Activated CD4-positive, alpha-beta T cell treated with anti-CD3 and anti-CD28 coated beads, Interleukin-2, amount 10 ng/mL, durations not matched to agents 7 days and 5 days (primary cell): Measurements from ENCODE around the gene INPP5D. TPM values are rescaled to one million over a fixed set of nuclear protein-coding genes. Genes with fewer than 3 reads are reported as not detected.

Source experiments
- CTCF ChIA-PET: fragments of 350-600 bp; sonication (Branson Sonifier 250); formaldehyde crosslinking; loops from one replicate; lab custom pipeline; 2021; ENCODE audit warnings: antibody characterized with exemption; lab: Charles Lee
- POLR2A ChIA-PET: fragments of 350-600 bp; sonication (Branson Sonifier 250); formaldehyde crosslinking; loops from one replicate; lab custom pipeline; 2021; ENCODE audit warnings: antibody characterized with exemption; lab: Charles Lee
- DNase-seq: peaks from one replicate; pipeline ENCODE4 v3.0.0-alpha.2; 2020
- H3K27ac Mint-ChIP-seq: one replicate; pipeline ENCODE4 v1.8.0; 2021; ENCODE audit warnings: mild to moderate bottlenecking, moderate library complexity, mixed read lengths
- H3K27me3 Mint-ChIP-seq: one replicate; pipeline ENCODE4 v1.8.0; 2021; ENCODE audit warnings: mixed read lengths
- H3K36me3 Mint-ChIP-seq: one replicate; pipeline ENCODE4 v1.8.0; 2021; ENCODE audit warnings: low read depth, mixed read lengths
- H3K4me1 Mint-ChIP-seq: one replicate; pipeline ENCODE4 v1.8.0; 2021; ENCODE audit warnings: mixed read lengths
- H3K4me3 Mint-ChIP-seq: one replicate; pipeline ENCODE4 v1.8.0; 2021; ENCODE audit warnings: mild to moderate bottlenecking, moderate library complexity, mixed read lengths
- H3K9me3 Mint-ChIP-seq: one replicate; pipeline ENCODE4 v1.8.0; 2021; ENCODE audit warnings: mixed read lengths
- total RNA-seq, 2 experiments: library from RNA; stranded (reverse); gene quantifications; one replicate each; pipeline ENCODE4 v1.2.3, GENCODE V29; 2021

Gene INPP5D
- total RNA-seq, 2 experiments from 2014 or later, result 121 to 138 TPM

DNA sequence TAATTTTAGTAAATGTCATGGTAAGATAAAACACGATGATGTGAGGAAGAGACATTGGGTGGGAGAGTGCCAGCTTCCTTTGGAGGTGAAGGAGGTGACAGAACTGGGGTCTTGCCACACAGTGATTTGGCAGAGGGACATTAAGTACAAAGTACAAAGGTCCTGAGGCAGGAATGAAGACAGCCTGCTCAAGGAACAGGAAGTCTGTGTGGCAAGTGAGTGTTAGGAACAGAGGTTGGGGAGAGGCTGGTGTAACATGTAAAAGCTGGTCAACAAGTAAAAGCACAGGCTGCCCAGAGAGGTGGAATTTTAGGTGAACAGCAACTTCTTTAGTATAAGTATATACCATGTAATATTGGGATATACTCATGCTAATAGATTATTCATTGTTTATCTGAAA is 73.1 kb downstream of the INPP5D start:
- Mint-ChIP-seq H3K4me1 (peaks cover 18% of the 10 kb centered on the region), H3K4me3 (no peak overlapping the region), H3K36me3 (peaks cover 74% of the 10 kb centered on the region), H3K27me3 (no peaks in the 10 kb centered on the region), H3K27ac (no peak overlapping the region), H3K9me3 (peaks cover 14% of the 10 kb centered on the region)
- CTCF ChIA-PET, result no interaction called here
- DNase-seq, result no peak
- POLR2A ChIA-PET, result no interaction called here

DNA sequence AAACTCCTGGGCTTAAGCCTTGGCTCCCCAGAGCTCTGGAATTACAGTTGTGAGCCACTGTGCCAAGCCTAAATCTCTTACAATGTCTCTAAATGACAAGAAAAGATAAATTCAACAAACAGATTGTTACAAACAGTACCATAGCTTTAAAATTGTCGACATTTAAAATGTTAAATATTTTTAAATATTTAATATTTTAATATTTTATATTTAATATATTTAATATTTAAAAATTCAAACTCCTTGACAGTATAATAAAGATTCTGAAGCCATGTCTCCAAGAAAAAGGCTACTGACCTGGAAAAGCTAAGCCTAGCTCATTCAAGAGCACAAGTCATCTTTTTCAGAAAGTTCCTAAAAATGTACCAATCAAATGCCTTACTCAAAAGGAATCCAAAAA is 75.3 kb downstream of the INPP5D start:
- POLR2A ChIA-PET, result no interaction called here
- no peak for DNase-seq
- no peak overlapping the region for H3K27ac Mint-ChIP-seq
- peaks cover 14% of the 10 kb centered on the region for H3K9me3 Mint-ChIP-seq
- CTCF ChIA-PET, result interaction anchor here (0.6 to 1.7 kb wide), 4 partner anchors 11 to 72 kb away, joined by 3 to 4 read pairs (median 4); no protein-coding TSS in a partner anchor
- H3K36me3 Mint-ChIP-seq, result peaks cover 75% of the 10 kb centered on the region
- no peak overlapping the region for H3K4me3 Mint-ChIP-seq
- peaks cover 5% of the 10 kb centered on the region for H3K4me1 Mint-ChIP-seq
- H3K27me3 Mint-ChIP-seq, result no peaks in the 10 kb centered on the region

DNA sequence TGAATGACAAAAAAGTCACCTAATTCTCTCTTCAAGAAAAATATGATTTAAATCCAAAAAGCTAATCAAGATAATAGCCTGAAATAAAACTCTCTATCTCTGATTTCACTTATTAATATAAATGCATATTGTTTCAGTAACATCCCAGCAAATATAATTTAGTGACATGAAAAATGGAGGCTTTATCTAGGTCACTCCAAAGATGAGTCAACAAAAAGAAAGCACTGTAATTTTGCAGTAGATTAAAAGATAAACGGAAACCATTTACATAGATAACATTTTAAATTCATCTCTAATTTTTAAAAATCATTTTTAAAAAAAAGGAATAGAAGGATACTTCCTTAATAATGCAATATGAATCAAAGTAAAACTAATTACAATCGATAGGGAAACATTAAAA is 76.9 kb downstream of the INPP5D start:
- no peaks in the 10 kb centered on the region for H3K27me3 Mint-ChIP-seq
- H3K9me3 Mint-ChIP-seq, result peaks cover 14% of the 10 kb centered on the region
- no peak for DNase-seq
- ChIA-PET POLR2A (no interaction called here), CTCF (no interaction called here)
- peaks cover 16% of the 10 kb centered on the region for H3K4me1 Mint-ChIP-seq
- no peak overlapping the region for H3K27ac Mint-ChIP-seq
- H3K36me3 Mint-ChIP-seq, result peaks cover 79% of the 10 kb centered on the region
- H3K4me3 Mint-ChIP-seq, result no peak overlapping the region

DNA sequence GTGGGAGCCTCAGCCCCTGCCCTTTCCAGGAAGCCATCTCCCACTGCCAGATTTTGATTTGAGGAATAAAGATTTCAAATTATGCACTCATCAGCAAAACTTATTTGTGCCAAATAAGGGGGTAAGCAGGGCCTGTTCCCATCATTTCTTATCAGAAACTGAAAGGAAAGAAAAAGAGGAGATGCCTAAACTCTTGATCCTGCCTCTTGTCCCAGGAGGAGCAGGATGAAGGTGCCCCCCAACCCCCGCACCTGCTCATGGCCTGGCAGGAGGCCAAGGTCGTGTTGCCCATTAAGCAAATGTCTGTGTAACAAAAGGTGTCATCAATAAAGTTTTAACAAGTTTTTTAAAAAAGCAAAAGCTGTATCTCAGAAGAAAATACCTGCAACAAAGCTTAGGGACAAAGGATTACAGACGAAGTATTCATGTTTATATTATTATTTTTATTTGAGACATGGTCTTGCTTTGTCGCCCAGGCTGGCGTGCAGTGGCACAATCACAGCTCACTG is 80.0 kb downstream of the INPP5D start:
- ChIA-PET POLR2A (no interaction called here), CTCF (no interaction called here)
- H3K27ac Mint-ChIP-seq, result no peak overlapping the region
- H3K27me3 Mint-ChIP-seq, result no peaks in the 10 kb centered on the region
- H3K36me3 Mint-ChIP-seq, result peaks cover 78% of the 10 kb centered on the region
- peaks cover 3% of the 10 kb centered on the region for H3K9me3 Mint-ChIP-seq
- H3K4me3 Mint-ChIP-seq, result no peak overlapping the region
- DNase-seq, result no peak
- H3K4me1 Mint-ChIP-seq, result peaks cover 37% of the 10 kb centered on the region

DNA sequence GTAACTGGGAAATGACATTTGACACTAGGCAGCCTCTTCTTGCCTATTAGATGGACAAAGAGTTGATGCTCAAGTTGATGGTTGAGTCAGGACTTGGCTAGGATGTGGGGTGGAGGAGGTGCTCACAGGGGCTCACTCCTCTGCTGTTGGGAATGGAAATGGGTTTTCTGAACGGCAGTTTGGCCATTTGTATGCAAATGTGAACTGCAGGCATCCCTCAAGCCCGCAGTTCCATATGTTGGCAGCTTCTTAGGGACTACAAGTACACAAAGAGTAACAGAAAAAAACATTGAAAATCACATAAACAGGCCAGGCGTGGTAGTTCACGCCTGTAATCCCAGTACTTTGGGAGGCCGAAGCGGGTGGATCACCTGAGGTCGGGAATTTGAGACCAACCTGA is 80.8 kb downstream of the INPP5D start:
- Mint-ChIP-seq H3K36me3 (peaks cover 78% of the 10 kb centered on the region), H3K4me3 (peak overlapping the region; percentile 4), H3K27ac (peak overlapping the region; percentile 11), H3K27me3 (no peaks in the 10 kb centered on the region), H3K9me3 (no peaks in the 10 kb centered on the region), H3K4me1 (peaks cover 37% of the 10 kb centered on the region)
- ChIA-PET POLR2A (no interaction called here), CTCF (interaction anchor here (1.0 kb wide), 1 partner anchor 35 kb away, joined by 3 read pairs; no protein-coding TSS in a partner anchor)
- no peak for DNase-seq

DNA sequence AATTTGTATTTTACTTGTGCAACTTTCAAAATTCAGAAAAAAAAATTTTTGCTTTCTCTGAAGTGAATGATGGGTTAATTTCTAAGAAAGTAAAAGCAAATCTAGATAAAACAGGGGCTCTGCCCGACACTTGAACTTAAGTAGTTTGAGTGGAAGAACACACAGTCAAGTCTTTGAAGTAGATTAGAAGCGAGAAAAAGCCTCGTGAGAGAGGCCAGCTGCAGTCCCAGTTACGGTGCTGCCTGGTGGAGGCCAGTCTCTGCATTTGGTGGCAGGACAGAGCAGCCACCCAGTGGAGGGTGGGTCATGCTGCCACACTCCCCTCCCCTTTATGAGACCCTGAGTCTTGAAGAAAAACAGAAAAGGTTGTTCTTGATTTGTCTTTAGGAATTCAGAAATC is 81.8 kb downstream of the INPP5D start:
- no peak for DNase-seq
- no peaks in the 10 kb centered on the region for H3K27me3 Mint-ChIP-seq
- H3K9me3 Mint-ChIP-seq, result no peaks in the 10 kb centered on the region
- POLR2A ChIA-PET, result no interaction called here
- peak overlapping the region; percentile 84 for H3K27ac Mint-ChIP-seq
- H3K4me1 Mint-ChIP-seq, result peaks cover 37% of the 10 kb centered on the region
- CTCF ChIA-PET, result interaction anchor here (0.6 to 1.0 kb wide), 2 partner anchors 36 to 164 kb away, joined by 3 read pairs; no protein-coding TSS in a partner anchor
- peaks cover 78% of the 10 kb centered on the region for H3K36me3 Mint-ChIP-seq
- peak overlapping the region; percentile 6 for H3K4me3 Mint-ChIP-seq

DNA sequence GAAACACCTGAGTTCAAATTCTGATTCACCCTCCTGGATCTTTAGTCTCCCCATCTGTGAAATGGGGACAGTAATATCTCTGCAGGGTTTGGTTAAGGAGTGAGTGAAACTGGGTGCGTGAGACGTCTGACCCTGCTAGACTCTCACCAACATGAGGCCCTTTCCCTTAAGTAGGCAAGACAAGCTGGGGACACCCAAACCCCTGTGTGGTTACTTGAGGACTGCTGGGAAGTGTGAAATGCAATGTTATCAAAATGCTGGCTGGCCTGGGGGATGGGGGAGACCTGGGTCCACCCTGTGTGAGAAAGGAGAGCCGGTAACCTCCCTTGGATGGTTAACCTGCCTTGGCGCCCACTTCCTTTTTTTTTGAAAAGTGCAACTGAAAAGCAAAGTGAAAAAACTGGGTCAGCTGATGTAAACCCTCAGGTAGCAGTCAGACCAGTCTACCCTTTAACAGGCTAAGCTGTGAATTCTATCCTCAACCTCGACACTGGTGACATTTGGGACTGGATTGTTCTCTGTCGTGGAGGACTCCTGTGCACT is 82.3 kb downstream of the INPP5D start:
- H3K4me1 Mint-ChIP-seq, result peaks cover 37% of the 10 kb centered on the region
- H3K36me3 Mint-ChIP-seq, result peaks cover 81% of the 10 kb centered on the region
- peak overlapping the region; percentile 84 for H3K27ac Mint-ChIP-seq
- no peaks in the 10 kb centered on the region for H3K9me3 Mint-ChIP-seq
- DNase-seq, result peak; percentile 50
- ChIA-PET CTCF (interaction anchor here (0.6 kb wide), 1 partner anchor 35 kb away, joined by 3 read pairs; no protein-coding TSS in a partner anchor), POLR2A (no interaction called here)
- peak overlapping the region; percentile 20 for H3K4me3 Mint-ChIP-seq
- no peaks in the 10 kb centered on the region for H3K27me3 Mint-ChIP-seq

DNA sequence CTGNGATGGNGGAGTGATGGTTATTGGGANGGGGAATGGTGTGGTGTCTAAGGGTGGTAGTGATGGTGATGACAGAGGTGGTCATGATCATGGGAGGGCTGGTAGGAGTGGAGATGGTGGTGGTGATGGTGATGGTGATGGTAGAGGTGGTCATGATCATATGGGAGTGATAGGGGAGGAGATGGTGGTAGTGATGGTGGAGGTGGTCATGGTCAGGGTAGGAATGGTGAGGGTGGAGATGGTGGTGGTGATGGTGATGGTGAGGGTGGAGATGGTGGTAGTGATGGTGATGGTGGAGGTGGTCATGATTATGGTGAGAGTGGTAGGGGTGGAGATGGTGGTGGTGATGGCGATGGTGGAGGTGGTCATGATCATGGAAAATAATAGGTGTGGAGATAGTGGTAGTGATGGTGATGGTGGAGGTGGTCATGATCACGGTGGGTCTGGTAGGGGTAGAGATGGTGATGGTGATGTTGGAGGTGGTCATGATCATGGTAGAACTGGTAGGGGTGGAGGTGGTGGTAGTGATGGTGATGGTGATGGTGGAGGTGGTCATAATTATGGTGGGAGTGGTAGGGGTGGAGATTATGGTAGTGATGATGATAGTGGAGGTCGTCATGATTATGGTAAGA is 83.7 kb downstream of the INPP5D start:
- Mint-ChIP-seq H3K36me3 (peaks cover 88% of the 10 kb centered on the region), H3K4me1 (peaks cover 39% of the 10 kb centered on the region), H3K4me3 (no peak overlapping the region), H3K9me3 (no peaks in the 10 kb centered on the region), H3K27ac (peak overlapping the region; percentile 72), H3K27me3 (no peaks in the 10 kb centered on the region)
- POLR2A ChIA-PET, result no interaction called here
- CTCF ChIA-PET, result no interaction called here
- no peak for DNase-seq

DNA sequence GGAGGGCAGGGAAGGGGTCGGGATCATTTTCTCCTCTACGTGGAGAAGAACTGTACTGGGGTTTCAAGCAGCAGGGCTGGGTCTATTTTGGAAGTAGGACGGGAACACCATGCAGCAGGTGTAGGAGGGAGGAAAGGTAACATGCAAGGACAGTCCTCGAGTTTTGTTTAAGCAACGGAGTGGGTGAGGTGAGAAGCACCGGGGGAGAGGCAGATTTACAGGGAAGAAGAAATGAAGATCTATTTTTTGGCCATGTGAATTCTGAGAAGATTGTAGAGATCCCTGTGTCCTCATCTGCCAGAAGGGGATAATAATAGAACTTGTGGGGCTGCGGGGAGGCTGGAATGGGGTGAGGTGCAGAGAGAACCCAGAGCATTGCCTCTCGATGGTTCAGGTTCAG is 85.6 kb downstream of the INPP5D start:
- Mint-ChIP-seq H3K4me3 (no peak overlapping the region), H3K27me3 (no peaks in the 10 kb centered on the region), H3K9me3 (no peaks in the 10 kb centered on the region), H3K27ac (no peak overlapping the region), H3K4me1 (peaks cover 36% of the 10 kb centered on the region), H3K36me3 (peaks cover 88% of the 10 kb centered on the region)
- CTCF ChIA-PET, result no interaction called here
- POLR2A ChIA-PET, result no interaction called here
- DNase-seq, result no peak

DNA sequence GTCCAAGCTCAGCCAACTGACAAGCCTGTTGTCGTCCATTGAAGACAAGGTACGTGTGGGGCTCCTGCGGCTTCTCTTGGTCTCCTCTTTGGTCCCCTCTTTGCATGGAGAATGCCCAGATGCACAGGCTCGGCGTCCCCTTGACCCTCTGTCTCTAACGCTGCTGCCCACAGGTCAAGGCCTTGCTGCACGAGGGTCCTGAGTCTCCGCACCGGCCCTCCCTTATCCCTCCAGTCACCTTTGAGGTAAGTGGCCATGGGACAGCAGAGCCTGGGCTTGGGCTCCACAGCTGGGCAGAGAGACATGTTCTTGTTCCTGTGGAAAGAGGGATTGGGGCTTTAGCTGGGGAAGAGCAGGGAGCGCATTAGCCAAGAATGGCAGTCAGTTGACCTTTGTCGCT is 86.1 kb downstream of the INPP5D start:
- Mint-ChIP-seq H3K4me1 (peaks cover 31% of the 10 kb centered on the region), H3K27me3 (no peaks in the 10 kb centered on the region), H3K27ac (no peak overlapping the region), H3K9me3 (no peaks in the 10 kb centered on the region), H3K36me3 (peaks cover 87% of the 10 kb centered on the region), H3K4me3 (no peak overlapping the region)
- POLR2A ChIA-PET, result no interaction called here
- DNase-seq, result no peak
- CTCF ChIA-PET, result no interaction called here

DNA sequence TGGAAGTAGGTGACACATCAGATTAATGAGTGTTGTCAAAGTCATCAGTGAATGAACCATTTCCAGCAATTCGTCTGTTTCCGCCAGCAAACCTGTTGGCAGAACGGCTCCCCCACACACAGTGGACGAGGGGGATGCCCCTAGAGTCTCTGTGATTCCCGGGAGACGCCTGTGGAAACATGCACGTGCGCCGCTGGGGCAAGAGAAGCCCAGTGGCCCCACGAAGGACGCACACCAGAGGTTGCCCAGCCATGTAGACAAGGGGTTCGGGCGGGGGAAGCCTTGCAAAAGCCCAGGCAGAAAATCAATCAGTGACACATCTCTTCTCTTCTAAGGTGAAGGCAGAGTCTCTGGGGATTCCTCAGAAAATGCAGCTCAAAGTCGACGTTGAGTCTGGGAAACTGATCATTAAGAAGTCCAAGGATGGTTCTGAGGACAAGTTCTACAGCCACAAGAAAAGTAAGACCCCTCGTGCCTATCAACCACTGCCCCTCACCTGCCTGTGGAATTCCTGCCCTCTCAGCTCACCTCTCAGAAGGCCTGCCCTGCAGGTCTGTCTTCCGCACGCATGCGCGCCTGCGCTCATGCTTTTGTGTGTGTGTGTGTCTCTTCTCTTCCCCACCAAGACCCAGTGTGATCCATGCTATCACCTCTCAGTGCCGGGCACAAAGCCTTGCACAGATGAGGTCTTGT is 87.1 kb downstream of the INPP5D start:
- no peak for DNase-seq
- ChIA-PET CTCF (interaction anchor here (1.2 kb wide), 1 partner anchor 17 kb away, joined by 3 read pairs; no protein-coding TSS in a partner anchor), POLR2A (interaction anchor here (0.6 kb wide), 1 partner anchor 80 kb away, joined by 4 read pairs; no protein-coding TSS in a partner anchor)
- no peak overlapping the region for H3K27ac Mint-ChIP-seq
- H3K36me3 Mint-ChIP-seq, result peaks cover 86% of the 10 kb centered on the region
- no peaks in the 10 kb centered on the region for H3K9me3 Mint-ChIP-seq
- no peaks in the 10 kb centered on the region for H3K27me3 Mint-ChIP-seq
- peaks cover 20% of the 10 kb centered on the region for H3K4me1 Mint-ChIP-seq
- no peak overlapping the region for H3K4me3 Mint-ChIP-seq

DNA sequence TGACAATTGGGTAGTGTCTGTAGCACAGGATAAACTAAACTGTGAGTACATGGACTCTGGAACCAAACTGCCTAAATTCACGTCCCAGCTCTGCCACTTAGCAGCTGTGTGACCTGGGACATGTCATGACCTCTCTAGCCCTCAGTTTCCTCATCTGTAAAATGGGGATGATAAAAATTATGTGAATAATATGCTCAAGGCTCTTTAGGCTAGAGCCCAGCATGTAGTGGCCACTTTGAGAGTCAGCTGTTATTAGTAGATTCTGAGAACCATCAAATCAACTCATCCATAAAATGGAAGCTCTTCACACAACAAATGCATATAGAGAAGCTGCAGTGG is 87.7 kb downstream of the INPP5D start:
- Mint-ChIP-seq H3K4me3 (no peak overlapping the region), H3K36me3 (peaks cover 86% of the 10 kb centered on the region), H3K27me3 (no peaks in the 10 kb centered on the region), H3K4me1 (peaks cover 17% of the 10 kb centered on the region), H3K9me3 (no peaks in the 10 kb centered on the region), H3K27ac (no peak overlapping the region)
- ChIA-PET CTCF (interaction anchor here (0.6 to 1.2 kb wide), 2 partner anchors 17 to 87 kb away, joined by 3 to 4 read pairs; no protein-coding TSS in a partner anchor), POLR2A (no interaction called here)
- DNase-seq, result no peak

DNA sequence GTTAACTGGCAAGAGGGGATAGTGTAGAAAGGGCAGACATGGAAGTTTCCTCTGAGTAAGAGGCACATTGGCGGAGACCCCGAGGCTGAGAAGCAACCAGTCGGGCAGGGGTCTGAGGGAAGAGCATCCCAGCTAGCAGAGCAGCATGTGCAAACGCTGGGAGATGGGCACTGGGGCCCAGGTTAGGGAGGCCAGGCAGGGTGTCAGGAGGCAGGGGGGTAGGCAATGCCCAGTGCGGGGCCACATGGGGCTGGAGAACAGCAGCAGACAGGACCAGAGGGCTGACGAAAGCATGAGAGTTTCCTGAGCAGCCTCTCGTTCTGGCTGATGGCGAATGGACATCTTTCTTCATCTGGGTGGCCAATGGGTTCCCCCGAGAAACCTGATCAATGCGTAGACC is 88.2 kb downstream of the INPP5D start:
- peaks cover 86% of the 10 kb centered on the region for H3K36me3 Mint-ChIP-seq
- H3K9me3 Mint-ChIP-seq, result no peaks in the 10 kb centered on the region
- peaks cover 12% of the 10 kb centered on the region for H3K4me1 Mint-ChIP-seq
- no peak for DNase-seq
- no peaks in the 10 kb centered on the region for H3K27me3 Mint-ChIP-seq
- no peak overlapping the region for H3K27ac Mint-ChIP-seq
- ChIA-PET POLR2A (no interaction called here), CTCF (interaction anchor here (0.6 to 1.2 kb wide), 2 partner anchors 18 to 87 kb away, joined by 3 to 4 read pairs; no protein-coding TSS in a partner anchor)
- H3K4me3 Mint-ChIP-seq, result no peak overlapping the region
